ENCODE data around the gene KRTAP17-1. TPM values are rescaled to one million over a fixed set of nuclear protein-coding genes. Genes with fewer than 3 reads are reported as not detected.
A peak's percentile ranks its signal among the peaks of the same experiment; 100 is the strongest.

Gene KRTAP17-1
- total RNA-seq, 2 experiments from 2014 or later = not detected

GRCh38 chr17:41343029-41343428, 27.5 kb upstream of the KRTAP17-1 start:
- intact Hi-C loops (cut with DNase I, micrococcal nuclease) = loop anchor here in 1 of 2 experiments (10.0 kb wide), 1 partner anchor 322 kb away; no protein-coding TSS in a partner anchor
- Mint-ChIP-seq H3K27ac (no peak overlapping the region), H3K27me3 (peaks cover 4% of the 10 kb centered on the region), H3K4me3 (no peak overlapping the region), H3K4me1 (peaks cover 52% of the 10 kb centered on the region), H3K9me3 (ENCODE audit: low read depth) (peaks cover 7% of the 10 kb centered on the region), H3K36me3 (ENCODE audit: low read depth) (peaks cover 9% of the 10 kb centered on the region)
- DNase-seq (no peak), ATAC-seq (no peak)
- ChIA-PET POLR2A (no interaction called here), CTCF (interaction anchor here (3.4 kb wide), 1 partner anchor 61 kb away, joined by 8 read pairs; no protein-coding TSS in a partner anchor)

- ATAC-seq (peak; percentile 75), DNase-seq (peak; percentile 76)
- POLR2A ChIA-PET = interaction anchor here (0.6 kb wide), 1 partner anchor 337 kb away, joined by 3 read pairs; no protein-coding TSS in a partner anchor
- Mint-ChIP-seq H3K27me3 (peaks cover 4% of the 10 kb centered on the region), H3K9me3 (ENCODE audit: low read depth) (peaks cover 7% of the 10 kb centered on the region), H3K36me3 (ENCODE audit: low read depth) (peaks cover 9% of the 10 kb centered on the region), H3K4me3 (no peak overlapping the region), H3K27ac (peak overlapping the region; percentile 74), H3K4me1 (peaks cover 57% of the 10 kb centered on the region)
- intact Hi-C loops (cut with DNase I, micrococcal nuclease) = loop anchor here (1.0 to 10.0 kb wide), 3 partner anchors 62 to 326 kb away; no protein-coding TSS in a partner anchor
- CTCF ChIA-PET = interaction anchor here (0.7 to 3.4 kb wide), 8 partner anchors 8 to 522 kb away, joined by 3 to 8 read pairs (median 3); partner anchors contain the start of gene KRTAP16-1
Measured at GRCh38 chr17:41340934-41341861, 25.7 kb upstream of the KRTAP17-1 start.

GRCh38 chr17:41340494-41340893, 25.0 kb upstream of the KRTAP17-1 start:
- peaks cover 63% of the 10 kb centered on the region for H3K4me1 Mint-ChIP-seq
- intact Hi-C loops (cut with DNase I, micrococcal nuclease) = loop anchor here (2.0 to 10.0 kb wide), 2 partner anchors 324 to 326 kb away; no protein-coding TSS in a partner anchor
- peaks cover 9% of the 10 kb centered on the region for H3K36me3 Mint-ChIP-seq (ENCODE audit: low read depth)
- ATAC-seq (no peak), DNase-seq (no peak)
- H3K4me3 Mint-ChIP-seq = no peak overlapping the region
- ChIA-PET CTCF (interaction anchor here (0.7 to 3.4 kb wide), 5 partner anchors 8 to 158 kb away, joined by 3 to 8 read pairs (median 3); no protein-coding TSS in a partner anchor), POLR2A (no interaction called here)
- no peak overlapping the region for H3K27ac Mint-ChIP-seq
- H3K27me3 Mint-ChIP-seq = peaks cover 4% of the 10 kb centered on the region
- peaks cover 7% of the 10 kb centered on the region for H3K9me3 Mint-ChIP-seq (ENCODE audit: low read depth)

- H3K27ac Mint-ChIP-seq = peak overlapping the region; percentile 24
- ATAC-seq (no peak), DNase-seq (no peak)
- H3K4me3 Mint-ChIP-seq = no peak overlapping the region
- CTCF ChIA-PET = interaction anchor here (0.5 to 3.4 kb wide), 5 partner anchors 10 to 252 kb away, joined by 3 to 8 read pairs (median 3); no protein-coding TSS in a partner anchor
- peaks cover 71% of the 10 kb centered on the region for H3K4me1 Mint-ChIP-seq
- H3K9me3 Mint-ChIP-seq (ENCODE audit: low read depth) = peaks cover 7% of the 10 kb centered on the region
- peaks cover 4% of the 10 kb centered on the region for H3K27me3 Mint-ChIP-seq
- POLR2A ChIA-PET = no interaction called here
- intact Hi-C loops (cut with DNase I, micrococcal nuclease) = loop anchor here (2.0 to 10.0 kb wide), 5 partner anchors 158 to 327 kb away; no protein-coding TSS in a partner anchor
- H3K36me3 Mint-ChIP-seq (ENCODE audit: low read depth) = peaks cover 9% of the 10 kb centered on the region
Measured at GRCh38 chr17:41339571-41340172, 24.2 kb upstream of the KRTAP17-1 start.

- peaks cover 76% of the 10 kb centered on the region for H3K4me1 Mint-ChIP-seq
- no peak overlapping the region for H3K4me3 Mint-ChIP-seq
- peak overlapping the region; percentile 55 for H3K27ac Mint-ChIP-seq
- H3K36me3 Mint-ChIP-seq (ENCODE audit: low read depth) = peaks cover 9% of the 10 kb centered on the region
- ChIA-PET CTCF (interaction anchor here (0.7 to 1.1 kb wide), 2 partner anchors 9 to 210 kb away, joined by 3 read pairs; no protein-coding TSS in a partner anchor), POLR2A (no interaction called here)
- peak; percentile 66 for ATAC-seq
- peaks cover 4% of the 10 kb centered on the region for H3K27me3 Mint-ChIP-seq
- DNase-seq = peak; percentile 41
- peaks cover 7% of the 10 kb centered on the region for H3K9me3 Mint-ChIP-seq (ENCODE audit: low read depth)
- intact Hi-C loops (cut with DNase I, micrococcal nuclease) = loop anchor here (5.0 kb wide), 3 partner anchors 158 to 212 kb away; no protein-coding TSS in a partner anchor
Measured at GRCh38 chr17:41338961-41339485, 23.5 kb upstream of the KRTAP17-1 start.

GRCh38 chr17:41335747-41336146, 20.2 kb upstream of the KRTAP17-1 start:
- intact Hi-C loops (cut with DNase I, micrococcal nuclease) = loop anchor here (5.0 kb wide), 3 partner anchors 162 to 212 kb away; no protein-coding TSS in a partner anchor
- peaks cover 57% of the 10 kb centered on the region for H3K4me1 Mint-ChIP-seq

GRCh38 chr17:41334385-41335305, 19.1 kb upstream of the KRTAP17-1 start:
- H3K9me3 Mint-ChIP-seq (ENCODE audit: low read depth) = no peaks in the 10 kb centered on the region
- peaks cover 46% of the 10 kb centered on the region for H3K4me1 Mint-ChIP-seq
- DNase-seq (no peak), ATAC-seq (no peak)
- POLR2A ChIA-PET = no interaction called here
- H3K27ac Mint-ChIP-seq = no peak overlapping the region
- H3K27me3 Mint-ChIP-seq = no peaks in the 10 kb centered on the region
- H3K4me3 Mint-ChIP-seq = no peak overlapping the region
- no peaks in the 10 kb centered on the region for H3K36me3 Mint-ChIP-seq (ENCODE audit: low read depth)
- intact Hi-C loops (cut with DNase I, micrococcal nuclease) = loop anchor here (5.0 kb wide), 3 partner anchors 163 to 213 kb away; no protein-coding TSS in a partner anchor
- CTCF ChIA-PET = interaction anchor here (0.7 to 4.2 kb wide), 3 partner anchors 11 to 27 kb away, joined by 3 to 21 read pairs (median 4); no protein-coding TSS in a partner anchor

More at GRCh38 chr17:41335747-41336146, 20.2 kb upstream of the KRTAP17-1 start:
- ChIA-PET CTCF (no interaction called here), POLR2A (no interaction called here)
- DNase-seq (no peak), ATAC-seq (no peak)
- Mint-ChIP-seq H3K27me3 (peaks cover 4% of the 10 kb centered on the region), H3K9me3 (ENCODE audit: low read depth) (no peaks in the 10 kb centered on the region), H3K36me3 (ENCODE audit: low read depth) (no peaks in the 10 kb centered on the region), H3K27ac (no peak overlapping the region), H3K4me3 (no peak overlapping the region)

- DNase-seq = no peak
- no peak overlapping the region for H3K27ac Mint-ChIP-seq
- CTCF ChIA-PET = interaction anchor here (0.7 to 4.2 kb wide), 3 partner anchors 11 to 26 kb away, joined by 3 to 21 read pairs (median 4); no protein-coding TSS in a partner anchor
- no peaks in the 10 kb centered on the region for H3K36me3 Mint-ChIP-seq (ENCODE audit: low read depth)
- no peaks in the 10 kb centered on the region for H3K9me3 Mint-ChIP-seq (ENCODE audit: low read depth)
- no peak overlapping the region for H3K4me3 Mint-ChIP-seq
- POLR2A ChIA-PET = no interaction called here
- H3K27me3 Mint-ChIP-seq = no peaks in the 10 kb centered on the region
- peaks cover 38% of the 10 kb centered on the region for H3K4me1 Mint-ChIP-seq
- intact Hi-C loops (cut with DNase I, micrococcal nuclease) = no loop called here
- ATAC-seq = no peak
Measured at GRCh38 chr17:41333836-41334235, 18.3 kb upstream of the KRTAP17-1 start.

- ATAC-seq (no peak), DNase-seq (no peak)
- H3K27me3 Mint-ChIP-seq = no peaks in the 10 kb centered on the region
- ChIA-PET POLR2A (no interaction called here), CTCF (interaction anchor here (1.3 to 4.2 kb wide), 2 partner anchors 10 to 25 kb away, joined by 3 to 21 read pairs; no protein-coding TSS in a partner anchor)
- no peak overlapping the region for H3K27ac Mint-ChIP-seq
- no peak overlapping the region for H3K4me3 Mint-ChIP-seq
- peaks cover 32% of the 10 kb centered on the region for H3K4me1 Mint-ChIP-seq
- no peaks in the 10 kb centered on the region for H3K9me3 Mint-ChIP-seq (ENCODE audit: low read depth)
- H3K36me3 Mint-ChIP-seq (ENCODE audit: low read depth) = no peaks in the 10 kb centered on the region
- intact Hi-C loops (cut with DNase I, micrococcal nuclease) = no loop called here
Measured at GRCh38 chr17:41333098-41333497, 17.6 kb upstream of the KRTAP17-1 start.

GRCh38 chr17:41332239-41332638, 16.7 kb upstream of the KRTAP17-1 start:
- H3K27ac Mint-ChIP-seq = no peak overlapping the region
- DNase-seq (no peak), ATAC-seq (no peak)
- H3K4me1 Mint-ChIP-seq = peaks cover 30% of the 10 kb centered on the region
- H3K27me3 Mint-ChIP-seq = no peaks in the 10 kb centered on the region
- no peaks in the 10 kb centered on the region for H3K9me3 Mint-ChIP-seq (ENCODE audit: low read depth)
- no peak overlapping the region for H3K4me3 Mint-ChIP-seq
- no peaks in the 10 kb centered on the region for H3K36me3 Mint-ChIP-seq (ENCODE audit: low read depth)
- CTCF ChIA-PET = interaction anchor here (0.6 to 4.2 kb wide), 3 partner anchors 9 to 415 kb away, joined by 3 to 21 read pairs (median 4); no protein-coding TSS in a partner anchor
- POLR2A ChIA-PET = no interaction called here
- intact Hi-C loops (cut with DNase I, micrococcal nuclease) = no loop called here

All from activated CD4-positive, alpha-beta T cell treated with anti-CD3 and anti-CD28 coated beads for 36 hours (primary cell).